Tibial nerve (tissue), 4 donors: ENCODE results near the gene NKG7.

Source experiments
- CTCF ChIP-seq, 5 experiments: fragments of 200-600 bp in 3 of 5; fragments of 450-650 bp in 2 of 5; sonication (generic) in 3 of 5; IDR thresholded peaks; one replicate each; pipeline ENCODE4 v1.5.1; 2016 to 2019; ENCODE audit warnings: antibody characterized with exemption in 5 of 5, mild to moderate bottlenecking in 3 of 5, moderate library complexity in 2 of 5
- EP300 ChIP-seq, 2 donors: sonication (generic); formaldehyde crosslinking; IDR thresholded peaks; one replicate each; pipeline ENCODE4 v1.6.1; 2017; ENCODE audit warnings: antibody characterized with exemption in 2 of 2, mild to moderate bottlenecking in 1 of 2

GRCh38 chr19:51415187-51415586 is 42.7 kb upstream of the NKG7 start:
- TF ChIP-seq CTCF (IDR thresholded peaks at IDR 0.05) (no peak), EP300 (IDR thresholded peaks at IDR 0.05) (no peak)
